HUES6 (cell line): ENCODE measurements around the gene NT5DC2.

ENCODE experiments used
- H3K27ac ChIP-seq: 2 replicates; pipeline ENCODE4 v1.7.0; 2013; ENCODE audit warnings: low read depth, mild to moderate bottlenecking, low read length, inconsistent platforms
- H3K27me3 ChIP-seq: 2 replicates; pipeline ENCODE4 v1.6.1; 2013; ENCODE audit warnings: low read length; ENCODE audit not compliant: control insufficient read depth, insufficient read depth
- H3K36me3 ChIP-seq: 2 replicates; pipeline ENCODE4 v1.6.1; 2013; ENCODE audit warnings: low read length; ENCODE audit not compliant: control insufficient read depth, insufficient read depth
- H3K4me1 ChIP-seq: 2 replicates; pipeline ENCODE4 v1.6.1; 2013; ENCODE audit warnings: low read length; ENCODE audit not compliant: control insufficient read depth, insufficient read depth
- H3K4me3 ChIP-seq: 2 replicates; pipeline ENCODE4 v1.5.1; 2013; ENCODE audit warnings: low read depth, low read length
- H3K9ac ChIP-seq: one replicate; pipeline ENCODE4 v1.6.1; 2013; ENCODE audit warnings: mild to moderate bottlenecking, low read length
- H3K9me3 ChIP-seq: 2 replicates; pipeline ENCODE4 v1.6.1; 2013; ENCODE audit warnings: low read depth, low read length; ENCODE audit not compliant: control insufficient read depth, insufficient read depth

The NT5DC2 gene

DNA sequence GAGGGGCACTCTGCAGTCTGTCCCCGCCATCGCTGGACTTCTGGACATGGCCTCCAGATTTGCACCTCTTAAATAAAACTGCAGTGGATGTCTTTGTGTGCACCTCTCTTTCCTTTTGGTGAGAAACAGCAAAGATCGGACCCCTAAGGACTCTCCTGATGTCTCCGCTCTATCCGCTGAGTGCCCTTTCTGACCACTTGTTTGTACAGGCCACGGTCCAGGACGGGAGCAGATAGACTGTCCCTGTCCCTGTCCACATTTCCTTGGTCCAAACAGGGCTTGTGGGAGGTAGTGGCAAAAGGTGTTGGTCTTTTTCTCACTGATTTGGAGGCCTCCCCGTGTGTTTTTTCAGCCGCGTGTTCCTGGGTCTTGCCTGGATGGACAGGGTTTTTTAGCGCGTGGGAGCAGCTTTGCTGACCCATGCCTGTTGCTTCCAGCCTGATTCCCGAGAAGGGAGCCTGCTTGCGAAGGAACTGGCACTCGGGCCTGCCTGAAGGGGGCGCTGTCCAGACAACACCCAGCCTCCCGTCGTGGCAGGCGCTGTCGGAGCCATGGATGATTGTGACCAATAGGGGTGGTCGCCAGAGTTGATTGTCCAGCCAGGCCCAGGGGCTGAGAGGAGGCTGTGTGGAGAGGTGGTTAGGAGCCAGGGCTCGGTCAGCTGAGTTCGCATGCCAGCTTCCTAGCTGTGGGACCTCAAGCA lies 51.7 kb downstream of the NT5DC2 start:
- Histone ChIP-seq H3K27ac (no peak overlapping the region), H3K9ac (no peak overlapping the region), H3K4me3 (no peak overlapping the region), H3K36me3 (peaks cover 94% of the 10 kb centered on the region), H3K9me3 (no peaks in the 10 kb centered on the region), H3K4me1 (no peaks in the 10 kb centered on the region), H3K27me3 (no peaks in the 10 kb centered on the region)

DNA sequence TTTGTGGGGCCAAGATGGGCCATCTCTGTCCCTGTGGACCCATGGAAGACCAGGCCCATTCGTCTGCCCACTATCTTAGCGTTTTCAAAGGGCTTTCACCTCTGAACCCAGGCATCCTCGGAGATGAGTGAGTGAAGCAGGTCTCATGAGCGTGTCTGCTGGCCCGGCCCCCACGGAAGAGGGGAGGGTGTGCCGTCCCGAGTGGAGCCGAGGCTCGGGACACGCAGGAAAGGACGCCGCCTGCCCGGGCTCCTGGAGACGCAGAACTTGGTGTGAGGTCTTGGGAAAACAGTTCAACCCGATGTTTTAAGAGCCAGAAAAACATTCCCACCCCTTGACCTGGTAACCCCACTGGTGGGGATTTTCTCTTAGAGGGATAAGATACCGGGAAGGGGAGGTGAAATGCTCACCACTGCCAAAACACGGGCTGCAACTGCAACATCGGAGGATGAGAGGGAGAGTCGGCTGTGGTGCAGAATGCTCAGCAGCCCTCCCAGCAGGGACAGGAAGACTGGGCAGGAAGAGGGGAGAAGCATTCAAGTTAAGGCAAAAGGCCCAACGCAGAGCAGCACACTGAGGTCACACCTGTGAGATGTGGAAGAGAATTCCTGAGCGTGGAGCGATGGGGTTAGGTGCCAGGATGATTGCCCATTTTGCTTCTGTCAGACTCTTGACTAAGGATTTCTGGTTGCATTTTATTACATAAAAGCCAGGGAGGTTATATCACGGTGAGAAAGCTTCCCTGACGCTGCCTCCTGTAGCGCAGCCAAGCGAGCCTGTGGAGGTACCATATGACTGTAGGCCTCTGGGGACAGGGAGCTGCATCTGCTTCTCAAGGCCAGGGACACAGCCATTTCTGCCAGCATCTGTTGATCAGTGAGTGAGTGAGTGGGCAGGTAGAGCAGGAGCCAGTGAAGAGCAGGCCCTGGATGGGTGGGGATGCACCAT lies 52.6 kb downstream of the NT5DC2 start:
- Histone ChIP-seq H3K27ac (no peak overlapping the region), H3K9ac (no peak overlapping the region), H3K36me3 (peaks cover 94% of the 10 kb centered on the region), H3K27me3 (no peaks in the 10 kb centered on the region), H3K4me1 (no peaks in the 10 kb centered on the region), H3K4me3 (no peak overlapping the region), H3K9me3 (no peaks in the 10 kb centered on the region)

DNA sequence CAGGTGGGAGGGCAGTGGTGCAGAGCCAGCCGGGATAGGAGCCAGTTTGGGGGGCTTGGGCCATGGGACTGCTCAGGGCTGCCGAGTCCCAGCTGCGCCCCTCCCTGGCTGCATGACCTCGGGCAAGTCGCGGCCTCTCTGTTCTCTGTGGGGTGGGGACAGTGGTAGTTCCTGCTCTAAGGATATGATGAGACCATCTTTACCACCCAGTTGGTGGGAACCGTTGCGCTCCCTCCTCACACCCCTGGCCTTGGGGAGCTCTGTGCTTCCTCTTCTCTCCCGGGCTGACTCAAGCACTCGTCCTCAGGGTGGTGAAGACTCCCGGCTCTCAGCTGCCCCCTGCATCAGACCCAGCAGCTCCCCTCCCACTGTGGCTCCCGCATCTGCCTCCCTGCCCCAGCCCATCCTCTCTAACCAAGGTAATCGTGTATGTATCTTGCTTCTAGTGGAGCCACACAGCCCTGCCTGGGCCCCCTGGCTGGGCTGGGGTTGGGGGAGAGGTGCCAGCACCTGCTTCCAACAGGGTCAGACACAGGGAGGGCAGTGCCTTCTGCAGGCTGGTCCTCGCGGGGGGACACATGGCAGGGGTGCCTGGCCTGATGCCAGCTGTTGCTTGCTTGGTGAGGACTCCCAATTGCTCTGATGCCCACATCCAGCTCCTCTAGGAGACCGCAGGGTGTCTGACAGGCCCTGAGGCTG lies 53.6 kb downstream of the NT5DC2 start:
- Histone ChIP-seq H3K4me1 (no peaks in the 10 kb centered on the region), H3K27me3 (no peaks in the 10 kb centered on the region), H3K36me3 (peaks cover 94% of the 10 kb centered on the region), H3K4me3 (no peak overlapping the region), H3K9me3 (no peaks in the 10 kb centered on the region), H3K9ac (no peak overlapping the region), H3K27ac (no peak overlapping the region)

DNA sequence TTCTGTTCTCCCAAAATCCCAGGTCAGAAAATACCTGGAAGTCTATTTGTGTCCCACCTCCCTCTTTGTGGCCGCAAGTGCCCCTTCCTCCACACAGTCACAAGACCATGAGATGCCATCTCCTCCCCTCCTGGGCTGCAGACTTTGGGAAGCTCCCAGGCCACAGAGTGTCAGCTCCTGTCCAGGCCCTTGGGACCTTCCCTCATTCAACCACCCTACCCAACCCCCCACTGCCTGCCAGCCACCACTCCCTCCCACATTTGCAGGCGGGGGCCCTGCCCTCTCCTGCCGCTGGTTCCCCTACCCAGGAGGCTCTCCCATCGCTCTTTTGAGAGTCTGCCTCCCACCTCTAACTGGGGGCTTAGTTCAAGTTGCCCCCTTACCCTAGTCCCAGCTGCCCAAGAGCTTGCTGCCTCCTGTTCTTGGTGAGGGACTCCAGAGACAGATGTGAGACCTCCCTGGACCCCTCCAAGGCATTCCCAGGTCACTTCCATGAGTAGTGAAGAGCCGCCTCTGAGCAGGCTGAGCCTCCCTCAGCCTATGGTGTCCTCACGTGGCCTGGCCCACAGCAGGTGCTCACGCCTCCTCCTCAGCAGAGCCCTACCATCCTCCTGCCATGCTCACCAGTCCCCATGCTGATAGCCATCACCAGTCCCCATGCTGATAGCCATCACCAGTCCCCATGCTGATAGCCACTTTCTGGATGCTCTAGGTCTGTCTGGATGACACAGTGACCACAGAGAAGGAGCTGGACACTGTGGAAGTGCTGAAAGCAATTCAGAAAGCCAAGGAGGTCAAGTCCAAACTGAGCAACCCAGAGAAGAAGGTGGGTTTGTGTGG lies 54.4 kb downstream of the NT5DC2 start:
- Histone ChIP-seq H3K4me1 (no peaks in the 10 kb centered on the region), H3K9ac (no peak overlapping the region), H3K36me3 (peaks cover 92% of the 10 kb centered on the region), H3K9me3 (no peaks in the 10 kb centered on the region), H3K27me3 (no peaks in the 10 kb centered on the region), H3K27ac (no peak overlapping the region), H3K4me3 (no peak overlapping the region)

DNA sequence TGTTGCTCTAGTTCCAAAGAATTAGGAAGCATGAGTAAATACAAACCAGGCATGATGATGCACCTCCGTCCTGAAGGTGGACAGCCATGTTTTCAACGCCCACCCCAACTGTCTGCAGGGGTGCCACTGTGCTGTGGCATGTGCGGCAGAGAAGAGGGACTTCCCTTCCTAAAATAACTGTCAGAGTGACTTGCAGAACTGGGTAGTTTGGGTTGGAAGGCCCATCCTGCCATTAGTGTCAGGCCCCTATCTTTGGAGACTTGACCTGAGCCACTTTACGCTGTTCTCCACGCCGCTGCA lies 55.9 kb downstream of the NT5DC2 start:
- H3K4me1 ChIP-seq, result no peaks in the 10 kb centered on the region
- H3K27ac ChIP-seq, result no peak overlapping the region
- peaks cover 94% of the 10 kb centered on the region for H3K36me3 ChIP-seq
- no peak overlapping the region for H3K9ac ChIP-seq
- H3K9me3 ChIP-seq, result no peaks in the 10 kb centered on the region
- H3K4me3 ChIP-seq, result no peak overlapping the region
- H3K27me3 ChIP-seq, result no peaks in the 10 kb centered on the region

DNA sequence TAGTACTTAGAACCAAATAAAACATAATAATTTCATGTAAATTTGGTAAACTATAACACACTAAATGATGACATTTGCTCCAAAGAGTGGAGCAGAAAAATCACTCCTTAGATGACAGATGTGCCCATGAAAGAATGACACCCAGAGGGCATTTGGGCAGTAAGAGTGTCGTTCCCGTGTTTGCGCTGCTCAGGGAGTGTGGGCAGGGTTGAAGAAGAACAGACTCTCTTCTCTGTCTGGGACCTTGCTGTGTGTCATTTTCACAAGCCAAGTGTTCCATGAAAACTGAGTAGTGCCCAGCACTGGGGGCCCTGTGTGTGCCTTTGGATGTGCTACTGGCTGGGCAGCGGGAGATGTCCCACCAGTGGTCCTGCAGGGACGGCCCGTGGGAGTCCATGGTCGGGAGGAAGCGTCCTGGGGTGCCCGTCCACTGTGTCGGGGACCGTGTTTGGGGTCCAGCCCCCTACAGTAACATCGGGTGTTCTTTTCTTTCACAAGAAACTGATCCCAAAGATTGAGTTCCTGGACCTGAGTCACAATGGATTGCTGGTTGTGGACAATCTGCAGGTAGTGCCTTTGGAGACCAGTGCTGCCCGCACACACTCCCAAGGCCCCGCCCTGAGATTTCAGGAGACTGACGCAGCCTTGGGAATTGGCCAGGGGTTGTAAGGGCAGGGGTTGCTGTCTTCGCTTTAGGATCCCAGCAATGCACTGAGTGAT lies 56.4 kb downstream of the NT5DC2 start:
- no peaks in the 10 kb centered on the region for H3K27me3 ChIP-seq
- H3K36me3 ChIP-seq, result peaks cover 94% of the 10 kb centered on the region

More for the DNA sequence above, 56.4 kb downstream of the NT5DC2 start:
- H3K27ac ChIP-seq, result no peak overlapping the region
- no peaks in the 10 kb centered on the region for H3K9me3 ChIP-seq
- no peak overlapping the region for H3K9ac ChIP-seq
- no peak overlapping the region for H3K4me3 ChIP-seq
- H3K4me1 ChIP-seq, result no peaks in the 10 kb centered on the region
